Measurements from ENCODE around the gene NEURL3. TPM values are rescaled to one million over a fixed set of nuclear protein-coding genes. Genes with fewer than 3 reads are reported as not detected.

Gene NEURL3
- polyA plus RNA-seq, 1 experiment = not detected

DNA sequence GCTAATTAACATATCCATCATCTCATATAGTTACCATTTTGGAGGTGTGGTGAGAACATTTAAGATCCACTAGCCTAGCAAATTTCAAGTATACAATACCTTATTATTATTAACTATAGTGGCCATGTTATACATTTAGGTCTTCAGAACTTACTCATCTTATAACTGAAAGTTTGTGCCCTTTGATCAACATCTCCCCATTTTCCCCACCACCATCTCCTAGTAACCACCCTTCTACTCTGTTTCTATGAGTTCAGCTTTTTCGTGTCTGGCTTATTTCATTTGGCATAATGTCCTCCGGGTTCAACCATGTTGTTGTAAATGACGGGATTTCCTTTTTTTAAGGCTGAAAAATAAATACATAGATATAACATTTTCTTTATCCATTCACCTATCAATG, 15.9 kb downstream of the NEURL3 start:
- H3K27ac ChIP-seq (ENCODE audit: low read depth, low read length) = no peak overlapping the region
- DNase-seq (ENCODE audit: low read depth, low spot score) = no peak
- POLR2A ChIA-PET = no interaction called here
- TF ChIP-seq, protein P1, sequence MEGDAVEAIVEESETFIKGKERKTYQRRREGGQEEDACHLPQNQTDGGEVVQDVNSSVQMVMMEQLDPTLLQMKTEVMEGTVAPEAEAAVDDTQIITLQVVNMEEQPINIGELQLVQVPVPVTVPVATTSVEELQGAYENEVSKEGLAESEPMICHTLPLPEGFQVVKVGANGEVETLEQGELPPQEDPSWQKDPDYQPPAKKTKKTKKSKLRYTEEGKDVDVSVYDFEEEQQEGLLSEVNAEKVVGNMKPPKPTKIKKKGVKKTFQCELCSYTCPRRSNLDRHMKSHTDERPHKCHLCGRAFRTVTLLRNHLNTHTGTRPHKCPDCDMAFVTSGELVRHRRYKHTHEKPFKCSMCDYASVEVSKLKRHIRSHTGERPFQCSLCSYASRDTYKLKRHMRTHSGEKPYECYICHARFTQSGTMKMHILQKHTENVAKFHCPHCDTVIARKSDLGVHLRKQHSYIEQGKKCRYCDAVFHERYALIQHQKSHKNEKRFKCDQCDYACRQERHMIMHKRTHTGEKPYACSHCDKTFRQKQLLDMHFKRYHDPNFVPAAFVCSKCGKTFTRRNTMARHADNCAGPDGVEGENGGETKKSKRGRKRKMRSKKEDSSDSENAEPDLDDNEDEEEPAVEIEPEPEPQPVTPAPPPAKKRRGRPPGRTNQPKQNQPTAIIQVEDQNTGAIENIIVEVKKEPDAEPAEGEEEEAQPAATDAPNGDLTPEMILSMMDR (IDR thresholded peaks at IDR 0.05; ENCODE audit: low read depth, low read length) = no peak
- peaks cover 19% of the 10 kb centered on the region for H3K27me3 ChIP-seq (ENCODE audit: control insufficient read depth, insufficient read depth, low read length)
- H3K9me3 ChIP-seq (ENCODE audit: control insufficient read depth, insufficient read depth, low read length) = no peaks in the 10 kb centered on the region; the same call in 1 of the 2 replicates
- H3K4me3 ChIP-seq (ENCODE audit: low read depth, low read length) = no peak overlapping the region
- CTCF ChIA-PET = interaction anchor here (1.0 kb wide), 1 partner anchor 20 kb away, joined by 6 read pairs; no protein-coding TSS in a partner anchor

DNA sequence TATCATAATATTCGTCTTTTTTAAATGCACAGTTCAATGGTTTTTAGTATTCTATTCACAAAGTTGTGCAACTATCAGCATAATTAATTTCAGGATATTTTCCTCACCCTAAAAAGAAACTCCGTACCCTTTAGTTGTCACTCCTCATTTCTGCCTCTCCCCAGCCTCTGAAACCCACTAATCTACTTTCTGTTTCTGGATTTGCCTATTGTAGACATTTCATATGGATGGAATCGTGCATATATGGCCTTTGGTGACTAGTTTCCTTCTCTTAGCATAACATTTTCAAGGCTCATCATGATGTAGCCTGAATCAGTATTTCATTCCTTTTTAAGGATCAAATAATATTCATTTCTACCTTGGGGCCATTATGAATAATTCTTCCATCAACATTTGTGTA, 18.5 kb downstream of the NEURL3 start:
- no peak overlapping the region for H3K4me3 ChIP-seq (ENCODE audit: low read depth, low read length)
- H3K9me3 ChIP-seq (ENCODE audit: control insufficient read depth, insufficient read depth, low read length) = no peaks in the 10 kb centered on the region; the same call in none of the 2 replicates
- ChIA-PET CTCF (interaction anchor here (0.6 to 1.0 kb wide), 2 partner anchors 23 to 56 kb away, joined by 3 to 4 read pairs; no protein-coding TSS in a partner anchor), POLR2A (no interaction called here)
- H3K27ac ChIP-seq (ENCODE audit: low read depth, low read length) = no peak overlapping the region
- TF ChIP-seq, protein P1 (IDR thresholded peaks at IDR 0.05; ENCODE audit: low read depth, low read length) = no peak
- no peak for DNase-seq (ENCODE audit: low read depth, low spot score)
- H3K27me3 ChIP-seq (ENCODE audit: control insufficient read depth, insufficient read depth, low read length) = peaks cover 6% of the 10 kb centered on the region

DNA sequence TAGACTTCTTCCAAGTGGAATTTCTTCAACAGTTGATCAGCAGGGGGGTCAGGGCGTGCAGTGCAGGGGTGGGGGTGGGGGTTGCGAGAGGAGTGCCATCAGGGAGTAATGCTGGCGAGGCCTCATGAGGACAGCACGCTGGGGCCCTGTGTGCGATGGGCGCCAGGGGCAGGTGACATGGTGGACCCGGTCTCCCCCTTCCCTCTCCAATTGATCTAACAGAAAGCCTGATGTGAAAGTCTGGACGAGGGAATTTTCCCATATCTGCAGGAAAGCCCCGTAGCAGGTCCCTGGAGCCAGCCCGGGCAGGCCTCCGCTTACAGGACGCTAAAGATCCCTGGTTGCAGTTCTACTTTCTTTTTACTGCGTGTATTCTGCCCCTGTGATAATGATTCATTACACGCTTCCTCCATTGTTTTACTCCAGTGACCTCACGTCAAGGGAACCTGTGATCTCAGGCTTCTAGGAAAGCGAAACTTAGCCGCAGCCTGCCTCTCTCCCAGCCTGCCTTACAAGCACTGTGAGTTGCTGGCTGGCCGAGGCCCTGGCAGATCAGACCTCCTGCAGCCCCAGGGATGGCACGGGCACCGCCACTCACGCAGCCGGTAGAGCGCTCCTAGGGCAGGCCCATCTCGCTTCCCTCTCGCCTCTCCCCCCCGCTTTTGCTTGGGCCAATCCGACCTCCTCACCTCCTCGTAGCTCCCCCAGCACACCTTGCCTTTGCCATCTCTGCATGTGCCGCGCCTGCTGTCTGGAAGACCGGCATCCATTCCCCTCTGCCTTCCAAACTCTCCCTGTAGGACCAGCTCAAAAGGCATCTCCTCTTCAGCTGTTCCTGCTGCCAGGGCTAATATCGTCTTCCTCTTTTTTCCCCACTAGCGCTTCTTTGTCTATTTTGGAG, 19.2 kb downstream of the NEURL3 start:
- H3K27me3 ChIP-seq (ENCODE audit: control insufficient read depth, insufficient read depth, low read length) = peaks cover 6% of the 10 kb centered on the region
- ChIA-PET POLR2A (no interaction called here), CTCF (interaction anchor here (1.0 kb wide), 2 partner anchors 10 to 56 kb away, joined by 3 read pairs; no protein-coding TSS in a partner anchor)
- no peaks in the 10 kb centered on the region; the same call in none of the 2 replicates for H3K9me3 ChIP-seq (ENCODE audit: control insufficient read depth, insufficient read depth, low read length)
- TF ChIP-seq, protein P1 (IDR thresholded peaks at IDR 0.05; ENCODE audit: low read depth, low read length) = no peak
- peak; percentile 53 for DNase-seq (ENCODE audit: low read depth, low spot score)
- peak overlapping the region; percentile 52 for H3K4me3 ChIP-seq (ENCODE audit: low read depth, low read length)
- H3K27ac ChIP-seq (ENCODE audit: low read depth, low read length) = peak overlapping the region; percentile 61

DNA sequence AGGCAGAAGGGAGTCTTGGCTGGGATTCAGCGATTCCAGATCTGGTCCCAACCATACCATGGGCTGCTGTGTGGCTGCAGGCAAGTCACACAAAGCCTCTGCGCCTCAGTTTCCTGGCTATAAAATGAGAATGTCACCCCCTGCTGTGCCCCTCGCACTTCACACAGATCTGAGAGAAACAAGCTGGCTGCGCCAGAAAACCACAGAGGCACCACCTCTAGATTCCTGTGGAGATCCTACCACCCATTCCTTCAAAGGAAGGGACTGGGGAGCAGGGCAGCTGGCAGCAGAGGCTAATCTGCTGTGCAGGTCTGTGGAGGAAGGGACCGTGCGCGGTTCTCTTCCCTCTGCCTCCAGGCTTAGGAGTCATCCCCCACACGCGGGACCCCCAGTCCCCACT, 19.8 kb downstream of the NEURL3 start:
- ChIA-PET CTCF (interaction anchor here (1.0 kb wide), 1 partner anchor 9 kb away, joined by 3 read pairs; no protein-coding TSS in a partner anchor), POLR2A (no interaction called here)
- no peak for DNase-seq (ENCODE audit: low read depth, low spot score)

More for the DNA sequence above, 19.8 kb downstream of the NEURL3 start:
- Histone ChIP-seq H3K27me3 (ENCODE audit: control insufficient read depth, insufficient read depth, low read length) (peaks cover 1% of the 10 kb centered on the region), H3K27ac (ENCODE audit: low read depth, low read length) (no peak overlapping the region), H3K9me3 (ENCODE audit: control insufficient read depth, insufficient read depth, low read length) (no peaks in the 10 kb centered on the region; the same call in 1 of the 2 replicates), H3K4me3 (ENCODE audit: low read depth, low read length) (no peak overlapping the region)
- TF ChIP-seq, protein P1 (IDR thresholded peaks at IDR 0.05; ENCODE audit: low read depth, low read length) = no peak
